Measurements from ENCODE around the gene CDH23.

DNA sequence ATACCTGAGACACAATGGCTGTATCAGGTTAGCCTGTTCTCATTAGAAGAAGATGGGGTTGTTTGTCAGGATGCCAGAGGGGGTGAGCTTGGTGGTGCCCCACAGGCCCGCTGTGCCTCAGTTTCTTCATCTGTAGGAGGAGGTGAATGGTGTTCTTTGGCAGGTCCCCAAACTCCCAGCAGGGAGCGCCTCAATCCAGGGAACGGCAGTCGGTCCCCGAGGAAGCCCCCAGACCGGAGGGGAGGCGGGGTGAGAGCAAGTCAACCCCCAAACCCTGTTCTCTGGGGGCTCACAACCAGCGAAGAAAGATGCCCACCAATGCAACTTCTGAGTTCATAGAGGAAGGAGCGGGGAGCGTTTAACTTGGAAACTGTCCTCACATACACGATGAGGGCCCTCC lies 306.9 kb downstream of the CDH23 start:
- TF ChIP-seq, protein P1, sequence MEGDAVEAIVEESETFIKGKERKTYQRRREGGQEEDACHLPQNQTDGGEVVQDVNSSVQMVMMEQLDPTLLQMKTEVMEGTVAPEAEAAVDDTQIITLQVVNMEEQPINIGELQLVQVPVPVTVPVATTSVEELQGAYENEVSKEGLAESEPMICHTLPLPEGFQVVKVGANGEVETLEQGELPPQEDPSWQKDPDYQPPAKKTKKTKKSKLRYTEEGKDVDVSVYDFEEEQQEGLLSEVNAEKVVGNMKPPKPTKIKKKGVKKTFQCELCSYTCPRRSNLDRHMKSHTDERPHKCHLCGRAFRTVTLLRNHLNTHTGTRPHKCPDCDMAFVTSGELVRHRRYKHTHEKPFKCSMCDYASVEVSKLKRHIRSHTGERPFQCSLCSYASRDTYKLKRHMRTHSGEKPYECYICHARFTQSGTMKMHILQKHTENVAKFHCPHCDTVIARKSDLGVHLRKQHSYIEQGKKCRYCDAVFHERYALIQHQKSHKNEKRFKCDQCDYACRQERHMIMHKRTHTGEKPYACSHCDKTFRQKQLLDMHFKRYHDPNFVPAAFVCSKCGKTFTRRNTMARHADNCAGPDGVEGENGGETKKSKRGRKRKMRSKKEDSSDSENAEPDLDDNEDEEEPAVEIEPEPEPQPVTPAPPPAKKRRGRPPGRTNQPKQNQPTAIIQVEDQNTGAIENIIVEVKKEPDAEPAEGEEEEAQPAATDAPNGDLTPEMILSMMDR (IDR thresholded peaks at IDR 0.05), result no peak
- TF ChIP-seq POLR2A (IDR thresholded peaks at IDR 0.05), result no peak

Measured in uterus (tissue), 2 donors.